Kidney glomerular epithelial cell (primary cell): ENCODE results near the gene ZFAND3.

Experiments used
- DNase-seq: peaks from one replicate; lab custom pipeline; 2025; lab: John Stamatoyannopoulos, UW

ZFAND3 gene

DNA sequence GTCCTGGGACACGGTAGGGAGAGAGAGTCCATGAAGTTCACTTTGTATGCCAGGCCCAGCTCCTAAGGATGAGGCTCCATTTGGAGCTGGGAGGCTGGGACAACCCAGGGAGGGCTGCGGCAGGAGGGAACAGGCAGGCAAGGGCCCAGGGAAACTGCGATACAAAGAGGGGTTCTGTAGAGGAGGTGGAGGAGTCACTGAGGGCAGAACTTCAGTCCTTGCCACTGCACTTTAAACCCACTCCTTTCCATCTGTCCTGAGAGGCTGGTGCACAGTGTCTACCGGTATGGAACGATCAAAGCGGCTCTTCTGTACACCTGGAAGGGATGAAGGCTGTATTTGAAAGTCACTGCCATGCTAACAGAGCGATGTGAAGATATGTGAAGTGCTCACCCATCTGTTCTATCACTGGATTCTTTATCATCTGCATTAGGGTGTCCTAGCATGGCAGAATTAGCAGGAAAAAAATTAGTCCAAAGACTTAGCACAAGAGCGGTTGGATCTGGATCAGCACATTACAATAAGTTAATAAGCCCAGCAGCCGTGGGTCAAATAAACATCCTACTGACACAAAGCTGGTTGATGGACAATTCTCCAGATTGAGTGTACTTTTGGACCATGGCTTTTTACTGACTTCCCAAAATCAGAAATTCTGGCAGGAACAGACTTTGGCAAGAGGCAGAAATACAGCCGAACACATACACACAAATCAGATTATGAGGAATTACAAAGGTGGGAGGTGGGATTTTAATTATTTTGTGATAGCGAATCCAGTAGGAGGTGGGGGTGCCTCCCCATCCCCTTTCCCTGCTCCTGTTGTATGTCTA lies 20.9 kb upstream of the ZFAND3 start:
- DNase-seq, result no peak

- DNase-seq, result no peak
Measured at GRCh38 chr6:37799263-37799644, 20.3 kb upstream of the ZFAND3 start.

DNA sequence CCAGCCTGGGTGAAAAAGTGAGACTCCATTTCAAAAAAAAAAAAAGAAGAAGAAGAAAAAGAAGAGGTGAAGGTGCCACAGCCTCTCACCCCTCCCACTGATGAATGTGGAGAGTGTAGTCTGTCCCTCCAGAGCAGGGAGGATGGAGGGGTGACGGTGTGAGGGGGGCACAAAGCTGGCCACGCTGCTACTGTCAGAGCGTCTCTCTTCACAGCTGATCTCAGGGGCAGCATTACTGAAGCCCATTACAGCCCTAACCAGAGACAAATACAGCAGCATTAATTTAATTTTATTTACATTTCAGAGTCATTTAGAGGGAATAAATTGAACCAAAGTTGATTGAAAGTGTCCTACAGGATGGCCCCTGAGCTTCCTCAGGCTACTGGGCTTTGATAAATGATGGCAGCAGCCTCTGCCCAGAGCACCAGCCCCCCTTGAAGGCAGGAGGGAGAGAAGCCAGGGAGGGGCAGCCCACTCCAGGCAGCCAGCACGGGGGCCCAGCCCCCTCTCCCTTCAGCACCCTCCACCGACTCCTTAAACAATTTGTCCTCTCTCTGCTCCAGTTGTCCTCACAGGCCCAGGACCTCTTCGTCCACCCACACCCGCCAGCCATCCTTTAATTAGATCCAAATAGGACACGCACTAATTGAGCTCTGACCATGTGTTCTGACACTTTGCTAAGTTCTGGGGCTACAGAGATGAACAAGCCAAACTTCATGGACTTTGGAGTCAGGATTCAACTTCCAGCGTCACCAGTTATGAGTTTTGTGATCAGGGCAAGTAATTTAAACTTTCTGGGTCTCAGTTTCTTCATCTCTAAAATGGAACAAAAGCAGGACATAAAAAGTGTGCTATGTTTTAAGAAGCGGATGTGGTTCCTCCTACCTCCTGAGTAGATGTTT lies 18.6 kb upstream of the ZFAND3 start:
- no peak for DNase-seq

- no peak for DNase-seq
Measured at GRCh38 chr6:37801605-37801940, 18.0 kb upstream of the ZFAND3 start.

- no peak for DNase-seq
Measured at GRCh38 chr6:37802810-37803209, 16.7 kb upstream of the ZFAND3 start.

DNA sequence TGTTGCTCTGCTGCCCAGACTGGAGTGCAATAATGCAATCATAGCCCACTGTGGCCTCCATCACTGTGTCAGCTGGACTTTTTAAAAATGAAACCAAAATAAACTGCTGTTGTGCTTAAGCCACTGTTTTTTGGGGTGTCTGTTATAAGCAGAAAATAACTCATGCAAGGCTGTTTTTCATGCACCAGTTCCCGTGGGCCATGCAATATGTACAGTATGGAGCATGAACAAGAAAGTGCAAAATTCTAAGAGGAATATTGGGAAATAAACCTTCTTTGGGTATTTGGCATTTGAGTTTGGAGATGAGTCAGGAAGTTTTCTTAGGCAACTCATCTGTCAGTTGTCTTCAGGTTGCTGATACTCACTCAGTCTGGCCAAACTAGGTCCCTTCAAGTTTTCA lies 14.9 kb upstream of the ZFAND3 start:
- DNase-seq, result no peak

DNA sequence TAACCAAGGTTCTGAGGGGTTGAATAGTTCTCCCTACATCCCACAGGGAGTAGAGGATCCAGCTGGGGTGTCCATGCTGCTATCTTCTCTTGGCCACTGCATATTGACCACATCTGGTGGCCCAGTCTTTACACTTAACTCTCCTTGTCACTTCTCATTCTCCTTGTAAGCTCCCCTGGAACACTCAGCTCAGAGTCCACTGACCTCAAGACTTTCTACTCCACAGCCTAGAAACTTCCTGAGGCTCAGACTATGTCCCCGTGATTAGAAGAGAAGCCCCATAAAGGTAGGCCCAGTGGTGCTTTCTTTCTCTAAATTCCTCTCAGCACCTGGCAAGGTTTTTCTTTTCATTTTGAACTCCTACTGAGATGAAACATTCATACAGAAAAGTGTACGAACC lies 13.3 kb upstream of the ZFAND3 start:
- no peak for DNase-seq

DNA sequence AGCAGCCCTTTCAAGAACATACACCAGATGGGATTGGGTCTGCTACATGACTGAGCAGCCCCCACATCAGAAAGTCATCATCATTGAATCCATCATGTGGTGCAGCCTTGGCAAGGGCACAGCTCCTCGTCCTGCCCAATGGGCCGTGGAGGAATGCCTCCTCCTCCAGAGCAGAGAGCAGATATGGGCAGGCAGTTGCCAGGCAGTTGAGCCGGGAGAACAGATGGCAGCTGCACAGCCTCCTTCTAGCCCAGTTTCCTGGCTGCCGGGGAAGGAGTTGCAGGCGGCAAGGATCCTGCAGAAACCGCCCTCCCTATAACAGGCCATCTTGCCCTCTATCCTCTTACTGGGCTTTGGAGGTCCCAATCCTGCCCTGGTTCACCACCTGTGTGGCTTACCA lies 11.9 kb upstream of the ZFAND3 start:
- DNase-seq, result peak; percentile 85

- no peak for DNase-seq
Measured at GRCh38 chr6:37809197-37809543, 10.4 kb upstream of the ZFAND3 start.

- no peak for DNase-seq
Measured at GRCh38 chr6:37812841-37813240, 6.7 kb upstream of the ZFAND3 start.

DNA sequence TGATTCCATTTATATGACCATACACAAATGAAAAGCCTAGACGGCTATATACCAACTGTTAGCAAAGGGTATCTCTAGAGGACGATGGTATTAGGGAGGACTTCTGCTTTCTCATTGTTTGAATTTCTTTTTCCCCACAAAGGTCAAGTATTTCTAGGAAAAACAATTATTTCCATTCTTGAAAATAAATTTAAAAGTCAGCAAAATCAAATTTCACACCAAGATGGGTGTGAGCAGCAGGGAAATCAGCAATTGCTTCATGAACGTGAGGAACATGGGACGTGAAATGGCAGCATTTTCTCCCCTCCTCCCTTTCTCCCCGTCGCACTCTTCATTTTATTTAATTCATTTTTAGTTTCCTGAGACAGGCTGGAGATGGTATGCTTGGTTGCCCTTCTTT lies 5.2 kb upstream of the ZFAND3 start:
- no peak for DNase-seq

DNA sequence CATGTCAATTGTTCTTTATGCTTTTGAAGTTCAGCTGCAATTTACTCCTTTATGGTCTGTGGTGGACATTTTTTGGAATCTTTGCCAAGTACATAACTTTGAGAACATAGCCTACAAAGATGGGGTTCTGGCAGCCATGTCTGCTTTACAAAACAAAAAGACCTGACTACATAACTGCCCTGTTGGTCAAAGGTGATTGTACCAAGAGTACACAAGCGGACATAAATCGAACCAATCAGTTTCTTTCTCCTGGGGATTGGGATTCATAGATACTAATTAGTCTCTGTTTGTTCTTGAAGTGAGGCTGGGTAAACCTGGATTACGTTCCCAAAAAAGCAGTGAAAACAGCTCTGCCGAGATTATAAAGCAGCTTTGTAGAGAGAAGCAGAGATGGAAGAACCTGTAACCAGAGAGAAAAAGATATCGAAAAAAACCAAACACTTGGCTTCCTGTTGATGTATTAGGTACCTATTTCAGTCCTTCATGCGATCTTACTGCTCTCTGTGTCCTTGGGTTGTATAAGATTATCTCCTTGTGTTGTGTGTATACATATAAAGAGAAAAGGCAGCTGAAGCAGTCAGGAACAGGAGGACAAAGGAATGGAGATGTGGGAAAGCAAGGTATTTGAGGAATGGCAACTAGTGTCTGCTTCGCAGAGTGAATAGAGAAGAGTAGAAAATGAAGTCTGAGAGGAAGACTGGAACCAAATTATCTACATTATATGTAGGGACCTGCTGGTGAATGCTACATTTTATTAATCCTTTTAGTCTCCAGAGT lies 2.7 kb upstream of the ZFAND3 start:
- DNase-seq, result no peak

DNA sequence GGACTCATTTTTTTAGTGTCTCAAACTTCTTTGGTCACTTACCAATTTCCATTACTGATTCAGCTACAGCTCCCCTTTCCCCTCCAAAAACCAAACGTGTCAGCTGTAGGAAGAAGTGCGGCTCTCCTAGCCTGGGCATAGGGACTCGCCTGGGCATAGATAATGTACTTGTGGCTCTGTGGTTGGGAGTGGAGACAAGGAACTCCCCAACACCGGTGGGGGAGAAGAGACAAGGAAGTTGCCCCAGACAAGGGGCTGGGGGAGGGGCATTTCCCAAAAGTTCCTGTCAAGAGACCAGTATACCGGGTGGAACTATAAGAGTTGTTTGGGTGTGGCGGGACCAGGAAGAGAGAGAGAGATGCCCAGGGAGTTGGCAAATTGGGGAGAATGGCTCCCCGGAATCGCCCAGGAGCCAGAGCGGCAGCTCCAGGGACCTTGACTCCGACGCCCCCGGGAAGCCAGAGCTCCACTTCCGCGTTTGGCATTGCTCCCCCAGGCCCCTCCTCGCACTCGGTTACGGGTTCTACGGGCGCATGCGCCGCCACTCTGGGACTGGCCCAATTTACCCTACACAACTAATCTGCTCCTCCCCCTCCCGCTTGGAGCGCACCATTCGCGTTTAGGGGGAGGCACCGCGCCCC lies 871 bp upstream of the ZFAND3 start:
- peak; percentile 95 for DNase-seq

DNA sequence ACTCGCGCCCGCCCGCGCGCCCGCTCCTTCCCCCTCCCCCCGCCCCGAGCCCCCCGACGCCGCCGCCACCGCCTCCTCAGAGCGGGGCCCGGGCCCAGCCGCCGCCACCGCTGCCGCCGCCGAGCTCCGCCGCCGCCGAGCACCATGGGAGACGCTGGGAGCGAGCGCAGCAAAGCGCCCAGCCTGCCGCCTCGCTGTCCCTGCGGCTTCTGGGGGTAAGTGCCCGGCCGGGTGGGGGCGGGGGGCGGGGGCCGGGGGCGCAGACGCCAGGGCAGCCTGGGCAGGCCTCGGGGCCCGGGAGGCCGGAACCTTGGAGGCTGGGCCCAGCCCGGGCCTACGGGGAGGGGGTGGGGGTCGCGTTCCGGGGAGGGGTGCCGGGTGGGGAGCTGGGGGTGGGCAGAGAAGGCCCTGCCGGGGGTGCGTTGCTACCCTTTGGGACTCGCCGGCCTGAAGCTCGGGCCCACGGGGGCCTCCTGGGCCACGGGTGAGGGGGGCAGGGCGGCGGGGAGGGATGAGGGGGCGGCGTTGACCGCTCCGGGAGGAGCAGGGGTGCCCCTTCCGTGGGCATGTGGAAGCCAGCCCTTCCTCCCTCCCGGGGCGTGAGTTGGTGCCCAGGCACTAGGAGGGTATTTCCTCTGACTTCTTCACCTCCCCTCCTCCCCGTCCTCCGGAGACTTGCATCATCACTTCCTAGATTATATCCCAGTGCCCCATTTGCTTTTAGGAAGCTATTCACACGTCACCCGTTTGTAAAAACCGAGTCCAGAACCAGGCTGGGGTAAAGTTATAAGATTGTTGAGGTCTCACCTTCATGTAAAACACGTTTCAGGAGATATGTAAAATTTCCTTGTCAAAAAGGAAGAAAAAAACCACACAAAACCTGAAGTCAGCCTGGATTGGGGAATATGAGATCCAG lies 533 bp downstream of the ZFAND3 start:
- DNase-seq, result peak; percentile 69

DNA sequence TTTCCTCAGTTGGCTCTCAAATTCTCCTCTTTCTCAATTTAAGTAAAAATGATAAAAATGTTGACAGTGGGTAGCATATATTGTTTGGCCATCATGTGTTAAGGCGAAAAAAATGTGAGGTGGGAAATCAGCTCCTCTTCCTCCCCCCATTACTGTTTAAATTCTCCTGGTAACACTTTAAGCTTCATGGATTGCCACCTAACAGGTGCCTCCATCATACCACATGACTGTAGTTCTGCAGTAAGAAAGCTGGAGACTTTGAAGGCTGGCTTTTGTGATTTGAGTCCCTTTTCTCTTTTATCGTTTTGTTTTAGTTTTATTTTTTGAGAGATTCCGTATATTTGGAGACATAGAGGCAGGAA lies 1.2 kb downstream of the ZFAND3 start:
- DNase-seq, result no peak

DNA sequence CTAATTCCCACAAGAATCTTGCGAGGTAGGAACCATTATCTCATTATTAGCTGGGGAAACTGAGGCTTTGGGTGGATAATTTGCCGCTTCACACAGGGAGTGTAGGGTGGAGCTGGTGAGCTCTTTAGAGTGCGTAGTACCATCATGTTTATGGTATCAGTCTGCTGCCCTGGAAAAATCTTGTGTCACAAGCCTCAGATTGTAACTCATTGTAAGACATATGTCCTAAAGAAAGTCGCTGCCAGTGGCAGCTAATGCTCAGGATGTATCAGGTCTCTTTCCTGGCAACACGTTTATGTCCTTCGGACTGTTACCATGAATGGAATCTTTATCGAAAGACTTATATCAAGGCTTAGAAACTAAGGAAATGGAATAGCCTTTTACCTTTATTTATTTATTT lies 1.9 kb downstream of the ZFAND3 start:
- no peak for DNase-seq

GRCh38 chr6:37822851-37823682 lies 3.5 kb downstream of the ZFAND3 start:
- no peak for DNase-seq

DNA sequence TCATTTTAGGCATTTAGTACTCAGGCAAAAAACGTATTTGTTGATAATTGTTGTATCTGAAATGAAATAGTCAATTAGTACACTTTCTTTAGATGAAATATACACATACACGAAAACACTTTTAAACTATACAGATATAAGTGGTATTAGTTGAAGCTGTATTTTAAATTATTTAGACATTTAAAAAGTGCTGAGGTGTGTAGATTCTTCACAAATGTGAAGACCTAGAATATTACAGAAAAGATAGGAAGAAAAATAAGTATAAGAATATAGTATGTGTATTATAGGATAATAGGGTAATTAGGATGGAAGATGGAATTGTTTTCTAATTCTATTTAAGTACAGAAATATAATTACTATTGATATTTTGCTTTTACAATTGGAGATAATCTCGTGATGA lies 4.6 kb downstream of the ZFAND3 start:
- DNase-seq, result no peak

DNA sequence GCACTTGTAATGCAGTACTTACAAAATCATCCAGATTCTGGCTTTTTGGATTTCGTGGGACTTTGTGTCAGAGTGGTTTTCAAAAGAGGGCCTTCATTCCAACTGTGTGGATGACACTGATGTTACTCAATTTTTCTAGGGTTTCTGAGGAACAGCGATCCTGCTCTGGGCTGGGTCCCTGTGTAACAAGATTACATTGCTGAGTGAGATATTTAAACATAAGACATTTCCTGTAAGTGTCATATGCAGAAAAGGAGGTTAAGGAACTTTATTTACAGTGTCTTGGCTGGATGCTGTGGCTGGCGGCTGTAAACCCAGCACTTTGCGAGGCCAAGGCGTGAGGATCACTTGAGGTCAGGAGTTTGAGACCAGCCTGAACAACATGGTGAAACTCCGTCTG lies 6.7 kb downstream of the ZFAND3 start:
- no peak for DNase-seq

DNA sequence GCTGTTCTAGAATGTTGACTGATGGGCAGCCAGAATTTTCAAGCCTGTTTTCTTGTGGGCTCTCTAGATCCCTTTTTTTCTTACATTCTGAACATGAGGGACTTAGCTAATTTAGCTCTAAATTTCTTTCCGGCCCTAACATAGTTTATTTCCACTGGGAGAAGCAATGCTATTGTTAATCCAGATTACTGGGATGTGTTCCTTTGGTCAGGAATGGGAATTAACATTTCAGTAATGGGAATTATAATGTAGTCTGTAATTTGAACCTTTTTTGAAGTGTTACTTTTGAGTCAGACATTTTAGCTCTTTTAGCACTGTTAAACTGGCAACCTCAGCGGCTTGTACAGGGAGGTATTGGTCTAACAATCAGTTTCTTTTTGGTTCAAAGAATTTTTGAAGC lies 7.5 kb downstream of the ZFAND3 start:
- no peak for DNase-seq
